ENCODE data around the gene TMEM163. TPM values are rescaled to one million over a fixed set of nuclear protein-coding genes. Genes with fewer than 3 reads are reported as not detected.

The TMEM163 gene
- total RNA-seq, 2 donors from 2014 or later = 0.14 to 2.5 TPM

DNA sequence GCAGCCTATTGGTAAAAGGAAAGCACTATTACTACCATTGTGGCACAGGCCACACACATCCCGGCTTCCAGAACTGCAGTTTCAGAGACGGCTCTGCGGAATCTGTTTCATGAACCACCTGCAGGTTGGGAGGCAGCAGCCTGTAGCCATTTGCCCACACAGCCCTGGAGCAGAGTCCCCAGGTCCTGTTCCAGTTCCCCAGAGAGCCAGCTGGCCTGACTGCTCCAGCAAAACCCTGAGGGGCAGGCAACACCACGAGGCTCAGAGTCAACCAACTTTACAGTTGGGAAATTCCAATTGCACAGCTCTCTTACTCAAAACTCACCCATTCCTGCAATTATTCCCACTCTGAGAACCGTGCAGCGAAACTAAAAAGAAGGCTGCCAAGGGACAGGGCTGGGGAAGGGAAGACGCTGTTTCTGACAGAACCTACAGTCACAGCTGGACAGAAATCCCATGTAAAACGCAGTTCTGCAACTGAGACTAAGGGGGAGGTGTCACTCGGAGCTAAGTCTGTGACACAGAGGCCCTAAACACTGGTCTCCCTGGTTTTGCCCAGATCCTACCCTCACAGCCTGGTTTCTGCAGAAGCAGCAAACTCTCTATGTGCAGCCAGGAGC, 219.4 kb downstream of the TMEM163 start:
- DNase-seq (ENCODE audit: low spot score) = no peak
- no peaks in the 10 kb centered on the region for H3K27me3 ChIP-seq (replicated peaks; ENCODE audit: insufficient read depth)
- ATAC-seq (ENCODE audit: insufficient number of reproducible peaks, low FRiP score, low read depth) = no peak

GRCh38 chr2:134498654-134499053, 220.1 kb downstream of the TMEM163 start:
- no peaks in the 10 kb centered on the region for H3K4me1 ChIP-seq (ENCODE audit: control insufficient read depth in 1 of 2, low read depth in 2 of 2)
- no peak overlapping the region for H3K4me3 ChIP-seq
- no peak for DNase-seq (ENCODE audit: low spot score)
- no peaks in the 10 kb centered on the region for H3K9me3 ChIP-seq
- H3K27ac ChIP-seq = no peak overlapping the region
- no peaks in the 10 kb centered on the region for H3K36me3 ChIP-seq
- H3K27me3 ChIP-seq (replicated peaks; ENCODE audit: insufficient read depth) = no peaks in the 10 kb centered on the region
- no peak for TF ChIP-seq CTCF (IDR thresholded peaks at IDR 0.05)
- no peak for ATAC-seq (ENCODE audit: insufficient number of reproducible peaks, low FRiP score, low read depth)

More for the DNA sequence above, 219.4 kb downstream of the TMEM163 start:
- H3K4me3 ChIP-seq = no peak overlapping the region
- no peaks in the 10 kb centered on the region for H3K4me1 ChIP-seq (ENCODE audit: control insufficient read depth in 1 of 2, low read depth in 2 of 2)
- H3K9me3 ChIP-seq = no peaks in the 10 kb centered on the region
- no peak for TF ChIP-seq CTCF (IDR thresholded peaks at IDR 0.05)
- H3K36me3 ChIP-seq = no peaks in the 10 kb centered on the region
- H3K27ac ChIP-seq = no peak overlapping the region

DNA sequence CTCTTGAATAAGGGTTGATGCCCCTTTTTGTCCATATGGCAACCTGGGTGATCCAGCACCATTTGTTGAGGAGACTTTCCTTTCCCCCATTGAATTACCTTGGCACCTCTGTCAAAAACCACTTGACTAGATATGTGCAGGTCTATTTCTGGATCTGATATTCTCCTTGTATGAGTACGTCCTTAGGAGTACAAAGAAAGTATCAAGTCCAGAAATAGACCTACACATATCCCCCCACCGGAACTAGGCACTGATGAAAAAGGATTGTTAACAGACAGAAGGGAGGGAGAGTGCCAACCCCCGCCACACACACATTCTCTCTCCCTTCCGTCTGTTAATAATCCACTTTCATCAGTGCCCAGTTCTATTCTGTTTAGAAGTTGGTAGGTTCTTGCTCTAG, 225.0 kb downstream of the TMEM163 start:
- no peak for TF ChIP-seq CTCF (IDR thresholded peaks at IDR 0.05)
- ATAC-seq (ENCODE audit: insufficient number of reproducible peaks, low FRiP score, low read depth) = no peak
- H3K4me3 ChIP-seq = no peak overlapping the region
- no peaks in the 10 kb centered on the region for H3K9me3 ChIP-seq
- DNase-seq (ENCODE audit: low spot score) = no peak
- no peaks in the 10 kb centered on the region for H3K36me3 ChIP-seq
- H3K4me1 ChIP-seq (ENCODE audit: control insufficient read depth in 1 of 2, low read depth in 2 of 2) = no peaks in the 10 kb centered on the region
- H3K27ac ChIP-seq = no peak overlapping the region
- no peaks in the 10 kb centered on the region for H3K27me3 ChIP-seq (replicated peaks; ENCODE audit: insufficient read depth)

- Histone ChIP-seq H3K36me3 (no peaks in the 10 kb centered on the region), H3K4me1 (ENCODE audit: control insufficient read depth in 1 of 2, low read depth in 2 of 2) (no peaks in the 10 kb centered on the region), H3K9me3 (no peaks in the 10 kb centered on the region), H3K27ac (no peak overlapping the region), H3K27me3 (replicated peaks; ENCODE audit: insufficient read depth) (no peaks in the 10 kb centered on the region), H3K4me3 (no peak overlapping the region)
- ATAC-seq (ENCODE audit: insufficient number of reproducible peaks, low FRiP score, low read depth) (no peak), DNase-seq (ENCODE audit: low spot score) (no peak)
- TF ChIP-seq CTCF (IDR thresholded peaks at IDR 0.05) = no peak
Measured at GRCh38 chr2:134491771-134492441, 226.9 kb downstream of the TMEM163 start.

DNA sequence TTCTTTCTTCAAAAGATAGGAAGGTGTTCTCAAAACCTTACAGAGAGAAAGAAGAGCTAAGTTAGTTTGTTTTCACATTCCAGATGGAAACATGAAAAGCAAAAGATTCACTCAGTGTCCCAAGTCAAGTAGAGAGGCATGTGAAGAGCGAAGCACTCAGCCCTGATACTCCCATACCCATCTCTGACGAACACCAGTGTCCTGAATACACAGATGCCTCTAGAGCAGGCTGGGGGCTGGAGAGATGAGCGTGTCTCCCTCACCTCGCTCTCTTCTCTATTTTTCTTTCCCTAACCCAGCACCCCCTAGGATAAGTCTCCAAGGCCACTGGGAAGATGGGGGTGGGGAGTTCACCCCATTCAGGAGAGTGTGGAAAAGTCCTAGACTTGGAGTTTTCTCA, 227.8 kb downstream of the TMEM163 start:
- H3K27me3 ChIP-seq (replicated peaks; ENCODE audit: insufficient read depth) = no peaks in the 10 kb centered on the region
- DNase-seq (ENCODE audit: low spot score) (no peak), ATAC-seq (ENCODE audit: insufficient number of reproducible peaks, low FRiP score, low read depth) (no peak)
- TF ChIP-seq CTCF (IDR thresholded peaks at IDR 0.05) = no peak
- no peaks in the 10 kb centered on the region for H3K4me1 ChIP-seq (ENCODE audit: control insufficient read depth in 1 of 2, low read depth in 2 of 2)
- H3K4me3 ChIP-seq = no peak overlapping the region
- no peaks in the 10 kb centered on the region for H3K9me3 ChIP-seq
- H3K27ac ChIP-seq = no peak overlapping the region
- H3K36me3 ChIP-seq = no peaks in the 10 kb centered on the region

Data from thoracic aorta (tissue), 2 donors.